PC-3 (cell line): ENCODE measurements around the gene EGFLAM. TPM values are rescaled to one million over a fixed set of nuclear protein-coding genes. Genes with fewer than 3 reads are reported as not detected.

Source experiments
- ATAC-seq: fragments of 200-7000 bp; cut with Tn5 transposase; 2 replicates; pipeline ENCODE4 v1.9.1; 2020; ENCODE audit warnings: mild to moderate bottlenecking, moderate library complexity
- BruUV-seq: library from RNA; stranded (reverse); fragments of 400-500 nt; replicated peaks from 2 replicates; lab custom pipeline; 2021; lab: Mats Ljungman, UMichigan
- CTCF ChIA-PET: fragments of 300-600 bp; sonication (Branson Sonifier 250); formaldehyde crosslinking; loops from one replicate; lab custom pipeline; 2022; ENCODE audit warnings: antibody characterized with exemption; lab: Charles Lee
- POLR2A ChIA-PET: fragments of 300-600 bp; sonication (Branson Sonifier 250); formaldehyde crosslinking; loops from one replicate; lab custom pipeline; 2022; ENCODE audit warnings: antibody characterized with exemption; ENCODE audit not compliant: unreplicated experiment; lab: Charles Lee
- DNase-seq: peaks from one replicate; pipeline ENCODE4 v3.0.0-alpha.2; 2015
- H2AFZ ChIP-seq: fragments of 300-600 bp; sonication (generic); 2 replicates; pipeline ENCODE4 v1.6.0; 2016; ENCODE audit warnings: antibody characterized with exemption, low read length
- H3F3A ChIP-seq: fragments of 300-600 bp; sonication (generic); one replicate; pipeline ENCODE4 v1.6.0; 2017; ENCODE audit warnings: antibody characterized with exemption, low read length, control low read depth, mild to moderate bottlenecking; ENCODE audit not compliant: unreplicated experiment
- H3K27ac ChIP-seq: fragments of 300-600 bp; sonication (generic); 2 replicates; pipeline ENCODE4 v1.5.1; 2016; ENCODE audit warnings: mild to moderate bottlenecking, low read length
- H3K27me3 ChIP-seq: fragments of 300-600 bp; sonication (generic); 2 replicates; pipeline ENCODE4 v1.6.1; 2016; ENCODE audit warnings: low read length, mixed read lengths
- H3K36me3 ChIP-seq: fragments of 300-600 bp; sonication (generic); 2 replicates; pipeline ENCODE4 v1.6.1; 2016; ENCODE audit warnings: low read depth, mixed run types, low read length, mixed read lengths
- H3K4me1 ChIP-seq: fragments of 300-600 bp; sonication (generic); 2 replicates; pipeline ENCODE4 v1.5.1; 2016; ENCODE audit warnings: low read length; ENCODE audit not compliant: insufficient read depth
- H3K4me2 ChIP-seq: fragments of 300-600 bp; sonication (generic); 2 replicates; pipeline ENCODE4 v1.6.0; 2016; ENCODE audit warnings: low read length
- H3K4me3 ChIP-seq: fragments of 300-600 bp; sonication (generic); 2 replicates; pipeline ENCODE4 v1.5.1; 2016; ENCODE audit warnings: mild to moderate bottlenecking, low read length, mixed read lengths
- H3K79me2 ChIP-seq: fragments of 300-600 bp; sonication (generic); 2 replicates; pipeline ENCODE4 v1.6.1; 2017; ENCODE audit warnings: low read length, mixed read lengths
- H3K9ac ChIP-seq: fragments of 300-600 bp; sonication (generic); 2 replicates; pipeline ENCODE4 v1.6.0; 2016; ENCODE audit warnings: mild to moderate bottlenecking, low read length
- H3K9me2 ChIP-seq: fragments of 300-600 bp; sonication (generic); replicated peaks from 2 replicates; pipeline ENCODE4 v1.6.1; 2016; ENCODE audit warnings: mixed run types, low read length, mixed read lengths
- H3K9me3 ChIP-seq: fragments of 300-600 bp; sonication (generic); 2 replicates; pipeline ENCODE4 v1.6.1; 2016; ENCODE audit warnings: low read length, mixed read lengths
- H4K20me1 ChIP-seq: fragments of 300-600 bp; sonication (generic); 2 replicates; pipeline ENCODE4 v1.6.1; 2016; ENCODE audit warnings: low read length, mixed read lengths
- EZH2 ChIP-seq: fragments of 300-600 bp; sonication (generic); IDR thresholded peaks from one replicate; pipeline ENCODE4 v1.6.1; 2017; ENCODE audit warnings: antibody characterized with exemption, mild to moderate bottlenecking, low read length; ENCODE audit not compliant: unreplicated experiment
- EZH2phosphoT487 ChIP-seq: fragments of 300-600 bp; sonication (generic); IDR thresholded peaks from 2 replicates; pipeline ENCODE4 v1.6.1; 2018; ENCODE audit warnings: mild to moderate bottlenecking, antibody characterized with exemption, low read length, borderline replicate concordance
- intact Hi-C: fragments of 100-400 bp; cut with micrococcal nuclease; formaldehyde crosslinking; loops from 2 replicates; pipeline ENCODE4 v1.9.0; 2023
- total RNA-seq: library from RNA; depleted of rRNA; stranded (reverse); fragments of >200 nt; gene quantifications from 2 replicates; pipeline ENCODE4 v1.2.3, GENCODE V29; 2014
- TF ChIP-seq, protein P1 (sequence below): fragments of 300-600 bp; sonication (generic); conservative IDR thresholded peaks from 2 replicates; pipeline ENCODE4 v1.5.1; 2017; ENCODE audit warnings: antibody characterized with exemption, low read depth, mild to moderate bottlenecking, low read length

EGFLAM gene
- total RNA-seq, 1 experiment from 2014 or later: not detected

DNA sequence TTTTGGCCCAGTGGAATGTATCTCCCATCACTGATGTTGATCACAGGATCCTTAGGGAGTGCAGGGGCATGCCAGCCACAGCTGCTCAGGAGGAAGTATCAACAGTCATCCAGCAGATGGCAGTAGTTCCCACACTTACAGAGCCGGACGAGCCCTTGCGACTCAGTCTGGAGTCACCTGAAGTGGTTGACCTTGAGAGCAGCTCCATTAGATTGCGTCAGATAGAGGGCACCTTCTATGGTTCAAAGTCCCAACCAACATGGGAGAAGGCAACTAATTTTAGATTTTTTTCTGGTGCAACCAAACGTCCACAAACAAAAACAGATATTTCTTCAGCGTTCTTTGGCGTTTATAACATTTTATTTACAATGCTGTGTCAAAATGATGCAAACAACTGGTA, 124.5 kb downstream of the EGFLAM start:
- H3K27me3 ChIP-seq: no peaks in the 10 kb centered on the region
- DNase-seq: peak; percentile 92
- POLR2A ChIA-PET: no interaction called here
- BruUV-seq: no TSS peak
- peak; percentile 86 for ATAC-seq
- no peaks in the 10 kb centered on the region for H3K79me2 ChIP-seq
- H3K4me3 ChIP-seq: no peak overlapping the region
- no peaks in the 10 kb centered on the region for H3K9me2 ChIP-seq
- H3K9ac ChIP-seq: no peak overlapping the region
- H4K20me1 ChIP-seq: no peaks in the 10 kb centered on the region
- no peak overlapping the region for H3K4me2 ChIP-seq
- intact Hi-C loops: loop anchor here (2.0 to 5.0 kb wide), 4 partner anchors 22 to 424 kb away; no protein-coding TSS in a partner anchor
- no peak overlapping the region for H3K27ac ChIP-seq
- CTCF ChIA-PET: interaction anchor here (0.7 to 2.0 kb wide), 3 partner anchors 38 to 427 kb away, joined by 3 to 11 read pairs (median 4); no protein-coding TSS in a partner anchor
- no peaks in the 10 kb centered on the region for H3K9me3 ChIP-seq
- H2AFZ ChIP-seq: no peak overlapping the region
- H3K4me1 ChIP-seq: peaks cover 22% of the 10 kb centered on the region
- TF ChIP-seq EZH2 (no peak), EZH2phosphoT487 (no peak)
- TF ChIP-seq, protein P1, sequence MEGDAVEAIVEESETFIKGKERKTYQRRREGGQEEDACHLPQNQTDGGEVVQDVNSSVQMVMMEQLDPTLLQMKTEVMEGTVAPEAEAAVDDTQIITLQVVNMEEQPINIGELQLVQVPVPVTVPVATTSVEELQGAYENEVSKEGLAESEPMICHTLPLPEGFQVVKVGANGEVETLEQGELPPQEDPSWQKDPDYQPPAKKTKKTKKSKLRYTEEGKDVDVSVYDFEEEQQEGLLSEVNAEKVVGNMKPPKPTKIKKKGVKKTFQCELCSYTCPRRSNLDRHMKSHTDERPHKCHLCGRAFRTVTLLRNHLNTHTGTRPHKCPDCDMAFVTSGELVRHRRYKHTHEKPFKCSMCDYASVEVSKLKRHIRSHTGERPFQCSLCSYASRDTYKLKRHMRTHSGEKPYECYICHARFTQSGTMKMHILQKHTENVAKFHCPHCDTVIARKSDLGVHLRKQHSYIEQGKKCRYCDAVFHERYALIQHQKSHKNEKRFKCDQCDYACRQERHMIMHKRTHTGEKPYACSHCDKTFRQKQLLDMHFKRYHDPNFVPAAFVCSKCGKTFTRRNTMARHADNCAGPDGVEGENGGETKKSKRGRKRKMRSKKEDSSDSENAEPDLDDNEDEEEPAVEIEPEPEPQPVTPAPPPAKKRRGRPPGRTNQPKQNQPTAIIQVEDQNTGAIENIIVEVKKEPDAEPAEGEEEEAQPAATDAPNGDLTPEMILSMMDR: peak; percentile 97
- no peaks in the 10 kb centered on the region for H3F3A ChIP-seq
- no peaks in the 10 kb centered on the region for H3K36me3 ChIP-seq

DNA sequence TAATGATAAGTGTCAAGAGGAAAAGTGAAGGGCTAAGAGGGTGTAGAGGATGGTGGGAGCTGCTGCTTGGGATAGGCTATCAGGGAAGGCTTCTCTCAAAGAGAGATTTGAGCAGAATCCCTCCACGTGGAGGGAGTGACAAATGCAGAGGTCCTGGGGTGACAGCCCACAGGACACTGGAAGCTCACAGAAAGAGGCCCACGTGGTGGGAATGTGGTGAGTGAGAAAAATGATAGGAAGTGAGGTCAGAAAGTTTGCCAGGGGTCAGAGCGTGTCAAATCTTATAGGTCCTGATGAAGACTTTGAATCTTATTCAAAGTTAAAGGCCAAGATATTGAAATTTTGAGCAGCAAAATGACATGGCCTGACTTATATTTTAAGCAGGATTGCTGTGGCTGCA, 125.3 kb downstream of the EGFLAM start:
- H2AFZ ChIP-seq: no peak overlapping the region
- no peak overlapping the region for H3K9ac ChIP-seq
- no peaks in the 10 kb centered on the region for H3K36me3 ChIP-seq
- no peak overlapping the region for H3K27ac ChIP-seq
- no peaks in the 10 kb centered on the region for H4K20me1 ChIP-seq
- POLR2A ChIA-PET: no interaction called here
- peaks cover 22% of the 10 kb centered on the region for H3K4me1 ChIP-seq
- no peaks in the 10 kb centered on the region for H3K9me3 ChIP-seq
- no peak overlapping the region for H3K4me3 ChIP-seq
- DNase-seq (no peak), ATAC-seq (no peak)
- no TSS peak for BruUV-seq
- H3K27me3 ChIP-seq: no peaks in the 10 kb centered on the region
- H3K4me2 ChIP-seq: no peak overlapping the region
- intact Hi-C loops: loop anchor here (2.0 to 5.0 kb wide), 4 partner anchors 21 to 424 kb away; no protein-coding TSS in a partner anchor
- no peaks in the 10 kb centered on the region for H3K79me2 ChIP-seq
- CTCF ChIA-PET: interaction anchor here (0.6 to 2.0 kb wide), 2 partner anchors 53 to 58 kb away, joined by 3 to 11 read pairs; no protein-coding TSS in a partner anchor
- H3K9me2 ChIP-seq: no peaks in the 10 kb centered on the region
- TF ChIP-seq EZH2phosphoT487: no peak
- TF ChIP-seq EZH2: no peak
- TF ChIP-seq, protein P1: no peak
- no peaks in the 10 kb centered on the region for H3F3A ChIP-seq

DNA sequence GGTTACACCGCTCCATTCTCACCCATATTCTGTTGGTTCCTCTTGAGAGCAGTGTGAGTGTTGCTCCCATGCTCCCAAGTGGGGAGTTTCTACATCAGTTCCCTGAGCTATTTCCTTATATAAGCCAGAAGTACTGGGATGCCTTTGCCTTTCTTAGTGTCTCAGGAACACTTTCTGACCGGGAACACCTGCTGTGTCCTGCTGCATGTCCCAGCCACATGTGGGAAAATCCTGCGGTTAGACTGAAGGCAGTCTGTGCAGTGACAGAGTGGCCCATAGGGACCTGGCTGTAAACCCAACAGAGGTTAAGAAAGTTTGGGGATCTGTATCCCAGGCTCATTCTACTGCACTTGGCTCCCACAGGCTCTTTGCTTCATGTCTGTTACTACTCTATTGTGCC, 126.0 kb downstream of the EGFLAM start:
- ATAC-seq (no peak), DNase-seq (no peak)
- BruUV-seq: no TSS peak
- H3K36me3 ChIP-seq: no peaks in the 10 kb centered on the region
- intact Hi-C loops: loop anchor here (5.0 kb wide), 2 partner anchors 38 to 423 kb away; no protein-coding TSS in a partner anchor
- no peaks in the 10 kb centered on the region for H3K9me3 ChIP-seq
- ChIA-PET POLR2A (no interaction called here), CTCF (interaction anchor here (0.6 kb wide), 1 partner anchor 52 kb away, joined by 3 read pairs; no protein-coding TSS in a partner anchor)
- no peak overlapping the region for H3K4me2 ChIP-seq
- no peak for TF ChIP-seq EZH2phosphoT487
- no peak for TF ChIP-seq EZH2
- TF ChIP-seq, protein P1: no peak
- no peaks in the 10 kb centered on the region for H4K20me1 ChIP-seq
- H3K27me3 ChIP-seq: 0 out of 2 replicates have a peak, but pooled peaks cover under 1% of the 10 kb centered on the region
- H3K9ac ChIP-seq: no peak overlapping the region
- no peaks in the 10 kb centered on the region for H3K79me2 ChIP-seq
- H3K9me2 ChIP-seq: no peaks in the 10 kb centered on the region
- no peak overlapping the region for H2AFZ ChIP-seq
- no peak overlapping the region for H3K27ac ChIP-seq
- peaks cover 18% of the 10 kb centered on the region for H3K4me1 ChIP-seq
- H3K4me3 ChIP-seq: no peak overlapping the region
- no peaks in the 10 kb centered on the region for H3F3A ChIP-seq
